ENCODE measurements around the gene SAP25.
"Not testable (repeated sequence)": the region's sequence is repeated elsewhere in the genome, so short reads cannot be mapped to it uniquely, and the experiment has no call there.

GRCh38 chr7:100536695-100537094, 37.0 kb downstream of the SAP25 start:
- not testable (repeated sequence) for TF ChIP-seq EZH2 (IDR thresholded peaks at IDR 0.05; ENCODE audit: insufficient read depth, low read length); CTCF (IDR thresholded peaks at IDR 0.05; ENCODE audit: insufficient read depth, low read depth, low read length)

Measured in astrocyte (in vitro differentiated cells and primary cell).